A549 (cell line): ENCODE measurements around the gene TP53I11. TPM values are rescaled to one million over a fixed set of nuclear protein-coding genes. Genes with fewer than 3 reads are reported as not detected.

Source experiments
- ATAC-seq, 2 experiments: fragments of 200-7000 bp in 1 of 2; fragments of >200 bp in 1 of 2; cut with Nextera tagmentation in 1 of 2; cut with Tn5 transposase in 1 of 2; 3 replicates each; pipeline versions ENCODE4 v1.8.0 to v1.9.1; 2018 to 2020; ENCODE audit warnings: mild to moderate bottlenecking in 1 of 2, moderate library complexity in 1 of 2
- CTCF ChIA-PET: fragments of 300-600 bp; sonication (Branson Sonifier 250); formaldehyde crosslinking; extraction: SDS; loops from one replicate; lab custom pipeline; 2021; ENCODE audit warnings: antibody characterized with exemption, inconsistent platforms; lab: Yijun Ruan, JAX
- POLR2A ChIA-PET: fragments of 350-600 bp; formaldehyde crosslinking; extraction: SDS; loops from one replicate; lab custom pipeline; 2021; ENCODE audit warnings: antibody characterized with exemption, inconsistent platforms; lab: Yijun Ruan, JAX
- DNase-seq, 2 experiments: peaks; one replicate each; pipeline versions ENCODE4 v3.0.0 to v3.0.0-alpha.2; 2011 to 2016; ENCODE audit warnings: low read depth in 1 of 2, low spot score in 1 of 2
- FAIRE-seq: peaks from 2 replicates; lab custom pipeline; 2011; peaks lifted over from hg19 to GRCh38; lab: Jason Lieb, UNC
- H3K27ac ChIP-seq, 2 experiments: fragments of >200 bp; sonication (Bioruptor Twin); formaldehyde crosslinking; 3 replicates each; pipeline ENCODE4 v1.5.1; 2016 to 2017
- H3K4me1 ChIP-seq: fragments of >200 bp; sonication (Bioruptor Twin); formaldehyde crosslinking; 3 replicates; pipeline ENCODE4 v1.6.1; 2016
- H3K4me2 ChIP-seq: fragments of >200 bp; sonication (Bioruptor Twin); formaldehyde crosslinking; 3 replicates; pipeline ENCODE4 v1.6.1; 2016
- H3K4me3 ChIP-seq: fragments of >200 bp; sonication (Bioruptor Twin); formaldehyde crosslinking; 3 replicates; pipeline ENCODE4 v1.5.1; 2016
- H3K9me3 ChIP-seq: fragments of >200 bp; sonication (Bioruptor Twin); formaldehyde crosslinking; 3 replicates; pipeline ENCODE4 v1.6.1; 2016
- ATOH8 ChIP-seq: fragments of 250-450 bp; sonication (Bioruptor Pico); IDR thresholded peaks from 2 replicates; pipeline ENCODE4 v1.5.0; 2020; ENCODE audit warnings: low read depth, mild to moderate bottlenecking, moderate library complexity
- BHLHE40 ChIP-seq: IDR thresholded peaks from 2 replicates; pipeline ENCODE4 v1.6.1; 2012; ENCODE audit warnings: low read depth, low read length, inconsistent platforms
- CBX2 ChIP-seq: fragments of 200-600 bp; sonication (generic); IDR thresholded peaks from 2 replicates; pipeline ENCODE4 v1.6.1; 2016; ENCODE audit warnings: low read depth, mild to moderate bottlenecking, borderline replicate concordance
- CEBPB ChIP-seq, 2 experiments: fragments of >200 bp in 1 of 2; sonication (Bioruptor Twin) in 1 of 2; formaldehyde crosslinking in 1 of 2; IDR thresholded peaks; 2 replicates each; pipeline ENCODE4 v1.6.1; 2012 to 2016
- E2F6 ChIP-seq: IDR thresholded peaks from 2 replicates; pipeline ENCODE4 v1.6.1; 2012; ENCODE audit warnings: low read depth, borderline replicate concordance
- FOSB ChIP-seq: fragments of 250-450 bp; sonication (Bioruptor Pico); IDR thresholded peaks from 2 replicates; pipeline ENCODE4 v1.5.0; 2020; ENCODE audit warnings: mild to moderate bottlenecking, moderate library complexity
- FOSL2 ChIP-seq, 2 experiments: fragments of 450-650 bp in 1 of 2; fragments of >200 bp in 1 of 2; sonication (Bioruptor Twin) in 1 of 2; formaldehyde crosslinking; IDR thresholded peaks; 2 replicates each; pipeline versions ENCODE4 v1.5.0 to v1.6.1; 2016 to 2020; ENCODE audit warnings: mild to moderate bottlenecking in 1 of 2, moderate library complexity in 1 of 2
- HDAC2 ChIP-seq: fragments of 200-600 bp; sonication (generic); IDR thresholded peaks from 2 replicates; pipeline ENCODE4 v1.6.1; 2016
- HES2 ChIP-seq: fragments of >200 bp; sonication (Bioruptor Twin); formaldehyde crosslinking; IDR thresholded peaks from 2 replicates; pipeline ENCODE4 v1.6.1; 2016
- HOXA7 ChIP-seq: fragments of 250-450 bp; sonication (Bioruptor Pico); IDR thresholded peaks from 2 replicates; pipeline ENCODE4 v1.5.0; 2020; ENCODE audit warnings: mild to moderate bottlenecking, moderate library complexity
- JUN ChIP-seq, 2 experiments: fragments of >200 bp; sonication (Bioruptor Twin); formaldehyde crosslinking; IDR thresholded peaks; 2 replicates in 1 of 2; 3 replicates in 1 of 2; pipeline ENCODE4 v1.6.1; 2016 to 2017
- KDM5A ChIP-seq: fragments of 200-600 bp; sonication (generic); IDR thresholded peaks from 2 replicates; pipeline ENCODE4 v1.6.1; 2016; ENCODE audit warnings: antibody characterized with exemption, mild to moderate bottlenecking
- NFE2L2 ChIP-seq: fragments of 150-350 bp; conservative IDR thresholded peaks from 2 replicates; pipeline ENCODE4 v1.6.1; 2014; ENCODE audit warnings: low read length
- PBX3 ChIP-seq: IDR thresholded peaks from 2 replicates; pipeline ENCODE4 v1.6.1; 2012
- POLR2A ChIP-seq: IDR thresholded peaks from 2 replicates; pipeline ENCODE4 v1.6.1; 2012; ENCODE audit warnings: mild to moderate bottlenecking, low read length
- RCOR1 ChIP-seq: fragments of 150-350 bp; IDR thresholded peaks from 2 replicates; pipeline ENCODE4 v1.6.1; 2014; ENCODE audit warnings: antibody characterized with exemption, low read length, low read depth
- REST ChIP-seq: fragments of 200-600 bp; sonication (generic); IDR thresholded peaks from 2 replicates; pipeline ENCODE4 v1.6.1; 2016; ENCODE audit warnings: antibody characterized with exemption, mild to moderate bottlenecking, moderate library complexity
- SMC3 ChIP-seq: fragments of >200 bp; sonication (Bioruptor Twin); formaldehyde crosslinking; IDR thresholded peaks from 3 replicates; pipeline ENCODE4 v1.6.1; 2018; ENCODE audit warnings: inconsistent platforms
- ZC3H11A ChIP-seq: fragments of 450-650 bp; IDR thresholded peaks from 2 replicates; pipeline ENCODE4 v1.6.1; 2014; ENCODE audit warnings: antibody characterized with exemption, mild to moderate bottlenecking
- WGBS: methylation state at CpG from one replicate; pipeline ENCODE4 v1.1.6; 2017; ENCODE audit errors: missing lambda C conversion rate; 5-methylcytosine and 5-hydroxymethylcytosine counted together
- polyA plus RNA-seq, 4 experiments: library from polyadenylated mRNA; depleted of rRNA in 3 of 4; stranded (reverse); fragments of >200 nt; fragmentation: RNase III in 1 of 4; extraction: RNeasy Plus Mini Kit Qiagen cat#74134 plus additional on column Dnase treatment in 1 of 4; gene quantifications; 2 replicates in 3 of 4; 3 replicates in 1 of 4; pipeline ENCODE4 v1.2.3, GENCODE V29; 2011 to 2017

TP53I11 gene
- polyA plus RNA-seq, 2 of the 4 experiments (the other 2 are of a cell fraction) = 11.2 to 28.2 TPM

- FAIRE-seq = no peak
- POLR2A ChIA-PET = no interaction called here
These were observed 37.4 kb upstream of the TP53I11 start for GRCh38 chr11:44988111-44988510.

GRCh38 chr11:44987506-44987905, 36.8 kb upstream of the TP53I11 start:
- Histone ChIP-seq H3K4me1 (no peaks in the 10 kb centered on the region), H3K4me2 (no peak overlapping the region), H3K27ac (no peak overlapping the region), H3K9me3 (no peaks in the 10 kb centered on the region), H3K4me3 (no peak overlapping the region)
- ATAC-seq (no peak), FAIRE-seq (no peak), DNase-seq (no peak)
- ChIA-PET CTCF (interaction anchor here (0.7 kb wide), 1 partner anchor 1089 kb away, joined by 3 read pairs; no protein-coding TSS in a partner anchor), POLR2A (no interaction called here)
- TF ChIP-seq CEBPB (IDR thresholded peaks at IDR 0.05) (no peak), FOSB (no peak), HES2 (no peak), BHLHE40 (no peak), SMC3 (no peak), ZC3H11A (no peak), REST (no peak), HOXA7 (CRISPR knock-in tag) (no peak), NFE2L2 (no peak), KDM5A (no peak), POLR2A (no peak), PBX3 (no peak), ATOH8 (CRISPR knock-in tag) (no peak), JUN (IDR thresholded peaks at IDR 0.05) (no peak), FOSL2 (IDR thresholded peaks at IDR 0.05) (no peak), FOSL2 (CRISPR knock-in tag; IDR thresholded peaks at IDR 0.05) (no peak), E2F6 (no peak), CBX2 (no peak)
- 77% methylated on average over 8 of the region's 10 CpGs for WGBS

More at GRCh38 chr11:44988111-44988510, 37.4 kb upstream of the TP53I11 start:
- no peak overlapping the region for H3K27ac ChIP-seq
- no peak for DNase-seq
- no peaks in the 10 kb centered on the region for H3K4me1 ChIP-seq
- TF ChIP-seq HDAC2 = no peak
- TF ChIP-seq RCOR1 = no peak
- TF ChIP-seq, all 56 proteins: peak for 0
- 64% methylated on average over 2 of the region's 2 CpGs for WGBS
- Histone ChIP-seq H3K4me3 (no peak overlapping the region), H3K9me3 (no peaks in the 10 kb centered on the region), H3K4me2 (no peak overlapping the region)
- CTCF ChIA-PET = interaction anchor here (0.8 kb wide), 2 partner anchors 16 to 61 kb away, joined by 3 read pairs; no protein-coding TSS in a partner anchor
- ATAC-seq = no peak
